HepG2 (cell line): Measurements from ENCODE around the gene KIF5B. TPM values are rescaled to one million over a fixed set of nuclear protein-coding genes. Genes with fewer than 3 reads are reported as not detected.

Source experiments
- CC2D1A ChIP-seq: sonication (generic); formaldehyde crosslinking; IDR thresholded peaks from 2 replicates; pipeline ENCODE4 v1.8.1; 2023; ENCODE audit warnings: mild to moderate bottlenecking, missing genetic modification reagents
- DNMT3B ChIP-seq: conservative IDR thresholded peaks from 2 replicates; pipeline ENCODE4 v1.6.1; 2016; ENCODE audit warnings: missing biosample characterization, control low read depth
- EHMT2 ChIP-seq: fragments of 200-600 bp; sonication (generic); IDR thresholded peaks from 2 replicates; pipeline ENCODE4 v1.7.0; 2017; ENCODE audit warnings: antibody characterized with exemption, low read depth, low read length, borderline replicate concordance
- KDM6A ChIP-seq: IDR thresholded peaks from 2 replicates; pipeline ENCODE4 v1.6.1; 2016; ENCODE audit warnings: low read depth
- MXI1 ChIP-seq: IDR thresholded peaks from 3 replicates; pipeline ENCODE4 v1.6.1; 2012; ENCODE audit warnings: low read depth, low read length, inconsistent platforms, borderline replicate concordance
- NCOA2 ChIP-seq: sonication (generic); formaldehyde crosslinking; IDR thresholded peaks from 2 replicates; pipeline ENCODE4 v1.8.0; 2022; ENCODE audit warnings: inconsistent platforms
- REST ChIP-seq, 2 experiments: IDR thresholded peaks; 2 replicates each; pipeline ENCODE4 v1.6.1; 2011 to 2012; ENCODE audit warnings: low read length in 2 of 2, borderline replicate concordance in 1 of 2, low read depth in 1 of 2, mild to moderate bottlenecking in 1 of 2, moderate library complexity in 1 of 2
- SMAD1 ChIP-seq: sonication (generic); formaldehyde crosslinking; IDR thresholded peaks from 2 replicates; pipeline ENCODE4 v1.4.0; 2020; ENCODE audit warnings: missing genetic modification reagents, low read depth, mild to moderate bottlenecking, borderline replicate concordance
- ZBTB42 ChIP-seq: sonication (generic); formaldehyde crosslinking; IDR thresholded peaks from 2 replicates; pipeline ENCODE4 v1.5.0; 2020; ENCODE audit warnings: mild to moderate bottlenecking, missing genetic modification reagents
- ZFP37 ChIP-seq: sonication (generic); formaldehyde crosslinking; IDR thresholded peaks from 2 replicates; pipeline ENCODE4 v1.4.0; 2020; ENCODE audit warnings: missing genetic modification reagents, borderline replicate concordance
- ZMAT3 ChIP-seq: sonication (generic); formaldehyde crosslinking; conservative IDR thresholded peaks from 2 replicates; pipeline ENCODE4 v1.7.0; 2021; ENCODE audit warnings: missing genetic modification reagents
- ZNF512B ChIP-seq: sonication (generic); formaldehyde crosslinking; IDR thresholded peaks from 2 replicates; pipeline ENCODE4 v1.5.1; 2020; ENCODE audit warnings: missing genetic modification reagents, mild to moderate bottlenecking, borderline replicate concordance
- ZNF550 ChIP-seq: sonication (generic); formaldehyde crosslinking; IDR thresholded peaks from 2 replicates; pipeline ENCODE4 v1.4.0; 2020; ENCODE audit warnings: mild to moderate bottlenecking, missing genetic modification reagents, borderline replicate concordance
- ZNF629 ChIP-seq: sonication (generic); formaldehyde crosslinking; conservative IDR thresholded peaks from 2 replicates; pipeline ENCODE4 v1.5.0; 2020; ENCODE audit warnings: missing genetic modification reagents
- ZNF891 ChIP-seq: sonication (generic); formaldehyde crosslinking; IDR thresholded peaks from 2 replicates; pipeline ENCODE4 v1.5.0; 2020; ENCODE audit warnings: mild to moderate bottlenecking, missing genetic modification reagents
- polyA plus RNA-seq, 8 experiments: library from polyadenylated mRNA; depleted of rRNA in 3 of 8; stranded (reverse) in 7 of 8; unstranded in 1 of 8; fragments of >200 nt; fragmentation: Illumina TruSeq in 4 of 8; extraction: Trizol in 4 of 8; gene quantifications; 2 replicates each; pipeline versions ENCODE4 v1.2.1 to v1.2.3, GENCODE V29; 2011 to 2016; ENCODE audit warnings: low read depth in 4 of 8, missing spikeins in 1 of 8, mixed read lengths in 1 of 8; ENCODE audit not compliant: insufficient read depth in 1 of 8
- total RNA-seq, 5 experiments: library from RNA; depleted of rRNA; stranded (reverse); fragments of >200 nt; fragmentation: Illumina TruSeq; extraction: Trizol; gene quantifications; 2 replicates each; pipeline ENCODE4 v1.2.3, GENCODE V29; 2016; ENCODE audit warnings: low read depth in 1 of 5
- TF ChIP-seq, protein P1 (sequence below): sonication (generic); formaldehyde crosslinking; IDR thresholded peaks from 2 replicates; pipeline ENCODE4 v1.5.0; 2020; ENCODE audit warnings: missing genetic modification reagents
- TF ChIP-seq, protein P2 (sequence below): sonication (generic); formaldehyde crosslinking; conservative IDR thresholded peaks from 2 replicates; pipeline ENCODE4 v1.8.1; 2023; ENCODE audit warnings: missing genetic modification reagents
- TF ChIP-seq, protein P3 (sequence below): sonication (generic); formaldehyde crosslinking; IDR thresholded peaks from 2 replicates; pipeline ENCODE4 v1.4.0; 2020; ENCODE audit warnings: missing genetic modification reagents

KIF5B gene
- total and polyA plus RNA-seq, 2 of the 13 experiments (the other 11 are each of a cell fraction or from before 2014, with no cell fraction given) = 34.3 to 133 TPM

GRCh38 chr10:32056136-32057035 is at the start of gene KIF5B (continued):
- TF ChIP-seq REST (IDR thresholded peaks at IDR 0.05; ENCODE audit: borderline replicate concordance in 1 of 2, low read depth in 1 of 2, low read length in 2 of 2) = peak in 1 of 2 experiments; percentile 15; a peak in 1 of 4 replicates
- TF ChIP-seq ZBTB42 (CRISPR knock-in tag) = no peak
- 0 out of 2 replicates have a peak, but pooled peaks have one; percentile 26 for TF ChIP-seq ZNF629 (CRISPR knock-in tag)
- TF ChIP-seq ZNF550 (CRISPR knock-in tag) = no peak
- no peak for TF ChIP-seq ZNF891
- TF ChIP-seq ZNF512B = no peak; the same call in 1 of the 2 replicates
- TF ChIP-seq, protein P1, sequence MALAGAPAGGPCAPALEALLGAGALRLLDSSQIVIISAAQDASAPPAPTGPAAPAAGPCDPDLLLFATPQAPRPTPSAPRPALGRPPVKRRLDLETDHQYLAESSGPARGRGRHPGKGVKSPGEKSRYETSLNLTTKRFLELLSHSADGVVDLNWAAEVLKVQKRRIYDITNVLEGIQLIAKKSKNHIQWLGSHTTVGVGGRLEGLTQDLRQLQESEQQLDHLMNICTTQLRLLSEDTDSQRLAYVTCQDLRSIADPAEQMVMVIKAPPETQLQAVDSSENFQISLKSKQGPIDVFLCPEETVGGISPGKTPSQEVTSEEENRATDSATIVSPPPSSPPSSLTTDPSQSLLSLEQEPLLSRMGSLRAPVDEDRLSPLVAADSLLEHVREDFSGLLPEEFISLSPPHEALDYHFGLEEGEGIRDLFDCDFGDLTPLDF (CRISPR knock-in tag) = peak; percentile 61; the same call in 1 of the 2 replicates
- no peak for TF ChIP-seq DNMT3B (CRISPR knock-in tag)
- TF ChIP-seq, protein P2, sequence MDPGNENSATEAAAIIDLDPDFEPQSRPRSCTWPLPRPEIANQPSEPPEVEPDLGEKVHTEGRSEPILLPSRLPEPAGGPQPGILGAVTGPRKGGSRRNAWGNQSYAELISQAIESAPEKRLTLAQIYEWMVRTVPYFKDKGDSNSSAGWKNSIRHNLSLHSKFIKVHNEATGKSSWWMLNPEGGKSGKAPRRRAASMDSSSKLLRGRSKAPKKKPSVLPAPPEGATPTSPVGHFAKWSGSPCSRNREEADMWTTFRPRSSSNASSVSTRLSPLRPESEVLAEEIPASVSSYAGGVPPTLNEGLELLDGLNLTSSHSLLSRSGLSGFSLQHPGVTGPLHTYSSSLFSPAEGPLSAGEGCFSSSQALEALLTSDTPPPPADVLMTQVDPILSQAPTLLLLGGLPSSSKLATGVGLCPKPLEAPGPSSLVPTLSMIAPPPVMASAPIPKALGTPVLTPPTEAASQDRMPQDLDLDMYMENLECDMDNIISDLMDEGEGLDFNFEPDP (CRISPR knock-in tag) = no peak
- TF ChIP-seq SMAD1 (CRISPR knock-in tag) = 0 out of 2 replicates have a peak, but pooled peaks have one; percentile 27
- TF ChIP-seq ZMAT3 (CRISPR knock-in tag) = peak; percentile 79
- no peak for TF ChIP-seq KDM6A
- TF ChIP-seq EHMT2 = no peak
- 0 out of 2 replicates have a peak, but pooled peaks have one; percentile 33 for TF ChIP-seq NCOA2
- peak; percentile 56; the same call in 1 of the 3 replicates for TF ChIP-seq MXI1
- TF ChIP-seq, protein P3, sequence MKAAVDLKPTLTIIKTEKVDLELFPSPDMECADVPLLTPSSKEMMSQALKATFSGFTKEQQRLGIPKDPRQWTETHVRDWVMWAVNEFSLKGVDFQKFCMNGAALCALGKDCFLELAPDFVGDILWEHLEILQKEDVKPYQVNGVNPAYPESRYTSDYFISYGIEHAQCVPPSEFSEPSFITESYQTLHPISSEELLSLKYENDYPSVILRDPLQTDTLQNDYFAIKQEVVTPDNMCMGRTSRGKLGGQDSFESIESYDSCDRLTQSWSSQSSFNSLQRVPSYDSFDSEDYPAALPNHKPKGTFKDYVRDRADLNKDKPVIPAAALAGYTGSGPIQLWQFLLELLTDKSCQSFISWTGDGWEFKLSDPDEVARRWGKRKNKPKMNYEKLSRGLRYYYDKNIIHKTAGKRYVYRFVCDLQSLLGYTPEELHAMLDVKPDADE (CRISPR knock-in tag) = no peak
- no peak for TF ChIP-seq CC2D1A (CRISPR knock-in tag)
- no peak for TF ChIP-seq ZFP37 (CRISPR knock-in tag)
